Esophagus squamous epithelium (tissue), 4 donors: ENCODE measurements around the gene GPC6.

Experiments
- CTCF ChIP-seq, 6 experiments: fragments of 450-650 bp in 4 of 6; fragments of 200-600 bp in 2 of 6; sonication (generic) in 2 of 6; IDR thresholded peaks; one replicate each; pipeline ENCODE4 v1.5.1; 2016 to 2019; ENCODE audit warnings: antibody characterized with exemption in 6 of 6, mild to moderate bottlenecking in 4 of 6, moderate library complexity in 4 of 6
- POLR2A ChIP-seq, 4 donors: fragments of 450-650 bp; IDR thresholded peaks; one replicate each; pipeline ENCODE4 v1.6.1; 2017; ENCODE audit warnings: antibody characterized with exemption in 4 of 4, mild to moderate bottlenecking in 4 of 4, moderate library complexity in 3 of 4

- TF ChIP-seq CTCF (IDR thresholded peaks at IDR 0.05) (no peak), POLR2A (IDR thresholded peaks at IDR 0.05) (no peak)
Measured at GRCh38 chr13:93259527-93260080, 33.0 kb downstream of the GPC6 start.
